ENCODE measurements around the gene NFYC.

The NFYC gene

GRCh38 chr1:40665335-40666171 lies 26.0 kb upstream of the NFYC start, which contains the start of gene RIMS3 (continued):
- TF ChIP-seq, protein P1, sequence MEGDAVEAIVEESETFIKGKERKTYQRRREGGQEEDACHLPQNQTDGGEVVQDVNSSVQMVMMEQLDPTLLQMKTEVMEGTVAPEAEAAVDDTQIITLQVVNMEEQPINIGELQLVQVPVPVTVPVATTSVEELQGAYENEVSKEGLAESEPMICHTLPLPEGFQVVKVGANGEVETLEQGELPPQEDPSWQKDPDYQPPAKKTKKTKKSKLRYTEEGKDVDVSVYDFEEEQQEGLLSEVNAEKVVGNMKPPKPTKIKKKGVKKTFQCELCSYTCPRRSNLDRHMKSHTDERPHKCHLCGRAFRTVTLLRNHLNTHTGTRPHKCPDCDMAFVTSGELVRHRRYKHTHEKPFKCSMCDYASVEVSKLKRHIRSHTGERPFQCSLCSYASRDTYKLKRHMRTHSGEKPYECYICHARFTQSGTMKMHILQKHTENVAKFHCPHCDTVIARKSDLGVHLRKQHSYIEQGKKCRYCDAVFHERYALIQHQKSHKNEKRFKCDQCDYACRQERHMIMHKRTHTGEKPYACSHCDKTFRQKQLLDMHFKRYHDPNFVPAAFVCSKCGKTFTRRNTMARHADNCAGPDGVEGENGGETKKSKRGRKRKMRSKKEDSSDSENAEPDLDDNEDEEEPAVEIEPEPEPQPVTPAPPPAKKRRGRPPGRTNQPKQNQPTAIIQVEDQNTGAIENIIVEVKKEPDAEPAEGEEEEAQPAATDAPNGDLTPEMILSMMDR (tag by site-specific recombination; IDR thresholded peaks at IDR 0.05) = peak; percentile 82; the same call in 1 of the 2 replicates
- TF ChIP-seq IKZF3 (tag by site-specific recombination; IDR thresholded peaks at IDR 0.05) (no peak), ZNF10 (tag by site-specific recombination; IDR thresholded peaks at IDR 0.05) (no peak), ZNF473 (tag by site-specific recombination; IDR thresholded peaks at IDR 0.05) (no peak), ZNF580 (tag by site-specific recombination; IDR thresholded peaks at IDR 0.05) (no peak), ZNF223 (tag by site-specific recombination; IDR thresholded peaks at IDR 0.05) (no peak), ZNF37A (tag by site-specific recombination; IDR thresholded peaks at IDR 0.05) (no peak), ZNF114 (tag by site-specific recombination; IDR thresholded peaks at IDR 0.05) (no peak), ZNF211 (tag by site-specific recombination; IDR thresholded peaks at IDR 0.05; ENCODE audit: low read depth) (no peak), ZNF140 (tag by site-specific recombination; IDR thresholded peaks at IDR 0.05) (no peak), PRDM10 (tag by site-specific recombination; IDR thresholded peaks at IDR 0.05) (peak; percentile 61), ZNF335 (tag by site-specific recombination; conservative IDR thresholded peaks at IDR 0.05) (peak; percentile 98), ZFP3 (tag by site-specific recombination; IDR thresholded peaks at IDR 0.05; ENCODE audit: low read depth) (no peak), ZBTB44 (tag by site-specific recombination; IDR thresholded peaks at IDR 0.05) (no peak), SCRT1 (tag by site-specific recombination; IDR thresholded peaks at IDR 0.05; ENCODE audit: borderline replicate concordance) (no peak), PRDM1 (tag by site-specific recombination; IDR thresholded peaks at IDR 0.05) (no peak), SP2 (tag by site-specific recombination; IDR thresholded peaks at IDR 0.05) (peak; percentile 62), ZBTB7A (tag by site-specific recombination; IDR thresholded peaks at IDR 0.05; ENCODE audit: low read depth) (no peak), ZNF521 (tag by site-specific recombination; IDR thresholded peaks at IDR 0.05) (no peak), SCRT2 (tag by site-specific recombination; IDR thresholded peaks at IDR 0.05) (no peak), ELK4 (IDR thresholded peaks at IDR 0.05; ENCODE audit: borderline replicate concordance, low read depth, low read length) (no peak), ZNF692 (tag by site-specific recombination; IDR thresholded peaks at IDR 0.05) (no peak), ZNF768 (tag by site-specific recombination; IDR thresholded peaks at IDR 0.05) (no peak), MEIS1 (CRISPR knock-in tag; IDR thresholded peaks at IDR 0.05; ENCODE audit: borderline replicate concordance) (no peak), ZNF747 (tag by site-specific recombination; IDR thresholded peaks at IDR 0.05) (no peak)
- TF ChIP-seq, protein P2, sequence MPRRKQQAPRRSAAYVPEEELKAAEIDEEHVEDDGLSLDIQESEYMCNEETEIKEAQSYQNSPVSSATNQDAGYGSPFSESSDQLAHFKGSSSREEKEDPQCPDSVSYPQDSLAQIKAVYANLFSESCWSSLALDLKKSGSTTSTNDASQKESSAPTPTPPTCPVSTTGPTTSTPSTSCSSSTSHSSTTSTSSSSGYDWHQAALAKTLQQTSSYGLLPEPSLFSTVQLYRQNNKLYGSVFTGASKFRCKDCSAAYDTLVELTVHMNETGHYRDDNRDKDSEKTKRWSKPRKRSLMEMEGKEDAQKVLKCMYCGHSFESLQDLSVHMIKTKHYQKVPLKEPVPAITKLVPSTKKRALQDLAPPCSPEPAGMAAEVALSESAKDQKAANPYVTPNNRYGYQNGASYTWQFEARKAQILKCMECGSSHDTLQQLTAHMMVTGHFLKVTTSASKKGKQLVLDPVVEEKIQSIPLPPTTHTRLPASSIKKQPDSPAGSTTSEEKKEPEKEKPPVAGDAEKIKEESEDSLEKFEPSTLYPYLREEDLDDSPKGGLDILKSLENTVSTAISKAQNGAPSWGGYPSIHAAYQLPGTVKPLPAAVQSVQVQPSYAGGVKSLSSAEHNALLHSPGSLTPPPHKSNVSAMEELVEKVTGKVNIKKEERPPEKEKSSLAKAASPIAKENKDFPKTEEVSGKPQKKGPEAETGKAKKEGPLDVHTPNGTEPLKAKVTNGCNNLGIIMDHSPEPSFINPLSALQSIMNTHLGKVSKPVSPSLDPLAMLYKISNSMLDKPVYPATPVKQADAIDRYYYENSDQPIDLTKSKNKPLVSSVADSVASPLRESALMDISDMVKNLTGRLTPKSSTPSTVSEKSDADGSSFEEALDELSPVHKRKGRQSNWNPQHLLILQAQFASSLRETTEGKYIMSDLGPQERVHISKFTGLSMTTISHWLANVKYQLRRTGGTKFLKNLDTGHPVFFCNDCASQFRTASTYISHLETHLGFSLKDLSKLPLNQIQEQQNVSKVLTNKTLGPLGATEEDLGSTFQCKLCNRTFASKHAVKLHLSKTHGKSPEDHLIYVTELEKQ (tag by site-specific recombination; IDR thresholded peaks at IDR 0.05; ENCODE audit: borderline replicate concordance) = no peak

Data from HEK293 (cell line).